Measurements from ENCODE around the gene KIF16B. TPM values are rescaled to one million over a fixed set of nuclear protein-coding genes. Genes with fewer than 3 reads are reported as not detected.

KIF16B gene
- total and polyA plus RNA-seq, 2 of the 8 experiments (the other 6 are each of a cell fraction or from before 2014, with no cell fraction given) = 3.0 to 9.2 TPM

- TF ChIP-seq TBP (IDR thresholded peaks at IDR 0.05; ENCODE audit: low read depth, low read length) = no peak
- no peak for TF ChIP-seq CTBP2 (IDR thresholded peaks at IDR 0.05; ENCODE audit: borderline replicate concordance, insufficient read depth, insufficient read length, low read length)
- no peak for TF ChIP-seq TEAD4 (IDR thresholded peaks at IDR 0.05; ENCODE audit: low read depth, low read length)
- TF ChIP-seq, protein P1, sequence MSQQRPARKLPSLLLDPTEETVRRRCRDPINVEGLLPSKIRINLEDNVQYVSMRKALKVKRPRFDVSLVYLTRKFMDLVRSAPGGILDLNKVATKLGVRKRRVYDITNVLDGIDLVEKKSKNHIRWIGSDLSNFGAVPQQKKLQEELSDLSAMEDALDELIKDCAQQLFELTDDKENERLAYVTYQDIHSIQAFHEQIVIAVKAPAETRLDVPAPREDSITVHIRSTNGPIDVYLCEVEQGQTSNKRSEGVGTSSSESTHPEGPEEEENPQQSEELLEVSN (IDR thresholded peaks at IDR 0.05) = no peak
- no peak for TF ChIP-seq POLR2A (IDR thresholded peaks at IDR 0.05; ENCODE audit: control extremely low read depth in 1 of 2, low read depth in 2 of 2, low read length in 2 of 2)
- TF ChIP-seq PHF8 (conservative IDR thresholded peaks at IDR 0.05; ENCODE audit: low read depth, low read length) = no peak
- TF ChIP-seq BACH1 (IDR thresholded peaks at IDR 0.05; ENCODE audit: low read length) = no peak
- no peak for TF ChIP-seq HDAC2 (IDR thresholded peaks at IDR 0.05; ENCODE audit: borderline replicate concordance in 1 of 2, low read depth in 2 of 2, low read length in 2 of 2)
- TF ChIP-seq JUND (IDR thresholded peaks at IDR 0.05; ENCODE audit: low read length) = no peak
- no peak for TF ChIP-seq MAFK (IDR thresholded peaks at IDR 0.05; ENCODE audit: low read depth, low read length)
- no peak for TF ChIP-seq EZH2 (IDR thresholded peaks at IDR 0.05; ENCODE audit: low read depth, low read length, severe bottlenecking)
- Histone ChIP-seq H3K23me2 (ENCODE audit: low read depth, low read length) (no peaks in the 10 kb centered on the region), H2BK120ac (replicated peaks; ENCODE audit: low read depth, low read length) (no peak overlapping the region), H3K4me3 (ENCODE audit: extremely low read depth in 1 of 4, insufficient read depth in 2 of 4, low read depth in 3 of 4, low read length in 4 of 4) (no peak overlapping the region), H3K9me3 (ENCODE audit: insufficient read depth in 2 of 2, low read depth in 1 of 2, low read length in 1 of 2) (peaks cover 0 to 5% of the 10 kb centered on the region in 2 experiments; a peak in 2 of 4 replicates), H3K27me3 (replicated peaks in 1 of 4; ENCODE audit: control insufficient read depth in 3 of 4, extremely low read depth in 1 of 4, insufficient read depth in 3 of 4, low read length in 3 of 4) (no peaks in the 10 kb centered on the region), H3K56ac (replicated peaks; ENCODE audit: insufficient read length, low read depth, low read length) (no peak overlapping the region), H3K36me3 (ENCODE audit: control insufficient read depth in 2 of 4, insufficient read depth in 4 of 4, low read length in 3 of 4) (no peaks in the 10 kb centered on the region), H4K20me1 (replicated peaks in 1 of 2; ENCODE audit: control insufficient read depth in 1 of 2, insufficient read depth in 2 of 2, low read length in 2 of 2) (peaks cover 0 to 1% of the 10 kb centered on the region in 2 experiments), H2BK5ac (ENCODE audit: low read depth, low read length) (no peak overlapping the region), H2BK12ac (ENCODE audit: low read depth, low read length) (no peak overlapping the region), H2BK15ac (ENCODE audit: low read length) (no peak overlapping the region), H3K79me1 (ENCODE audit: low read depth, low read length) (no peaks in the 10 kb centered on the region), H3K9ac (replicated peaks in 1 of 4; ENCODE audit: extremely low read depth in 1 of 4, low read depth in 3 of 4, low read length in 3 of 4) (no peak overlapping the region), H2BK20ac (ENCODE audit: low read length) (no peak overlapping the region), H4K5ac (ENCODE audit: insufficient read length, low read depth, low read length) (no peak overlapping the region), H3K79me2 (ENCODE audit: control insufficient read depth in 1 of 2, insufficient read depth in 2 of 2, low read length in 2 of 2) (no peaks in the 10 kb centered on the region), H3K4me2 (ENCODE audit: insufficient read depth in 1 of 2, low read depth in 2 of 2, low read length in 2 of 2) (no peak overlapping the region), H2AFZ (ENCODE audit: low read length) (no peak overlapping the region), H3K4me1 (replicated peaks in 1 of 4; ENCODE audit: control insufficient read depth in 3 of 4, insufficient read depth in 4 of 4, low read length in 3 of 4) (no peaks in the 10 kb centered on the region), H4K8ac (ENCODE audit: extremely low read depth, insufficient read depth, low read length) (no peak overlapping the region), H3K4ac (replicated peaks; ENCODE audit: insufficient read length, low read depth, low read length) (no peak overlapping the region), H3K27ac (ENCODE audit: low read depth, low read length) (no peak overlapping the region), H3K14ac (ENCODE audit: insufficient read length) (no peak overlapping the region), H3K23ac (ENCODE audit: insufficient read length) (no peak overlapping the region), H3K18ac (ENCODE audit: extremely low read depth, low read length) (no peak overlapping the region), H4K91ac (replicated peaks; ENCODE audit: insufficient read length, low read length) (no peak overlapping the region), H2AK5ac (ENCODE audit: low read depth, low read length) (no peak overlapping the region)
- DNase-seq (ENCODE audit: low read depth in 1 of 2, low spot score in 2 of 2) (no peak), FAIRE-seq (no peak)
- ChIA-PET CTCF (ENCODE audit: partially characterized antibody) (no interaction called here), POLR2A (ENCODE audit: partially characterized antibody) (no interaction called here)
- 87% methylated on average over 4 of the region's 4 CpGs; no CpG with 5 or more reads in 1 of the 2 experiments for WGBS, 2 experiments (ENCODE audit: extremely low coverage in 1 of 2, insufficient coverage in 1 of 2, insufficient read length in 1 of 2, insufficient replicate concordance in 2 of 2, low coverage in 1 of 2, low lambda C conversion rate in 2 of 2, missing lambda C conversion rate in 1 of 2)
Measured at GRCh38 chr20:16270989-16271388, 302.3 kb downstream of the KIF16B start.

Data from H1 (cell line).